ENCODE data around the gene SEL1L3. TPM values are rescaled to one million over a fixed set of nuclear protein-coding genes. Genes with fewer than 3 reads are reported as not detected.

SEL1L3 gene
- total and polyA plus RNA-seq, 2 donors from 2014 or later, result 8.2 to 60.3 TPM

DNA sequence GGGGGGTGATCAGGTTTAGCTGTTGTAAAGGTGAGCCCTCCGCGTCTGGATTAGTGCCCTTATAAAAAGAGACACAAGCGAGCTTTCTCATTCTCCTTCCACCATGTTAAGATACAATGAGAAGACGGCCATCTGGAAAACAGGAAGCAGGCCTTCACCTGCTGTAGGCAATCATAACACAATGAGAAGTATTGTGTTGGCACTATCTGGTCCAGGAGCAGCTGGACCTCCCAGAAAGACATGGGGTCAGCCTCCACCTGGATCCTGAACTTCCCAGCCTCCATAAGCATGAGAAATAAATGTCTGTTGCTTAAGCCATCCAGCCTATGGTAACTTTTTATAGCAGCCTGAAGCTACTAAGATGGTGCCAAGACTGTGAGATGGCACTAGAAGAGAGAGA is 42.6 kb upstream of the SEL1L3 start:
- no peaks in the 10 kb centered on the region for H3K27me3 ChIP-seq (ENCODE audit: control insufficient read depth, insufficient read depth, low read length)
- DNase-seq (no peak), FAIRE-seq (no peak)
- H3K4me1 ChIP-seq (ENCODE audit: control insufficient read depth in 2 of 3, insufficient read depth in 2 of 3, low read depth in 1 of 3, low read length in 3 of 3), result peaks cover 0 to 9% (median 0%) of the 10 kb centered on the region in 3 donors
- no peaks in the 10 kb centered on the region for H3K9me3 ChIP-seq (ENCODE audit: control insufficient read depth in 2 of 3, insufficient read depth in 1 of 3, low read length in 3 of 3)
- intact Hi-C loops (cut with DNase I), result no loop called here
- no peak overlapping the region for H3K4me3 ChIP-seq (ENCODE audit: low read length in 3 of 3)
- no peak overlapping the region for H3K27ac ChIP-seq (ENCODE audit: low read depth in 2 of 2, low read length in 2 of 2)
- TF ChIP-seq, protein P1, sequence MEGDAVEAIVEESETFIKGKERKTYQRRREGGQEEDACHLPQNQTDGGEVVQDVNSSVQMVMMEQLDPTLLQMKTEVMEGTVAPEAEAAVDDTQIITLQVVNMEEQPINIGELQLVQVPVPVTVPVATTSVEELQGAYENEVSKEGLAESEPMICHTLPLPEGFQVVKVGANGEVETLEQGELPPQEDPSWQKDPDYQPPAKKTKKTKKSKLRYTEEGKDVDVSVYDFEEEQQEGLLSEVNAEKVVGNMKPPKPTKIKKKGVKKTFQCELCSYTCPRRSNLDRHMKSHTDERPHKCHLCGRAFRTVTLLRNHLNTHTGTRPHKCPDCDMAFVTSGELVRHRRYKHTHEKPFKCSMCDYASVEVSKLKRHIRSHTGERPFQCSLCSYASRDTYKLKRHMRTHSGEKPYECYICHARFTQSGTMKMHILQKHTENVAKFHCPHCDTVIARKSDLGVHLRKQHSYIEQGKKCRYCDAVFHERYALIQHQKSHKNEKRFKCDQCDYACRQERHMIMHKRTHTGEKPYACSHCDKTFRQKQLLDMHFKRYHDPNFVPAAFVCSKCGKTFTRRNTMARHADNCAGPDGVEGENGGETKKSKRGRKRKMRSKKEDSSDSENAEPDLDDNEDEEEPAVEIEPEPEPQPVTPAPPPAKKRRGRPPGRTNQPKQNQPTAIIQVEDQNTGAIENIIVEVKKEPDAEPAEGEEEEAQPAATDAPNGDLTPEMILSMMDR (IDR thresholded peaks at IDR 0.05; ENCODE audit: borderline replicate concordance, extremely low read depth, insufficient read depth), result no peak
- H3K36me3 ChIP-seq (ENCODE audit: control insufficient read depth in 2 of 3, insufficient read depth in 3 of 3, low read length in 3 of 3), result no peaks in the 10 kb centered on the region
- no peak overlapping the region for H3K9ac ChIP-seq (ENCODE audit: low read length in 3 of 3)

DNA sequence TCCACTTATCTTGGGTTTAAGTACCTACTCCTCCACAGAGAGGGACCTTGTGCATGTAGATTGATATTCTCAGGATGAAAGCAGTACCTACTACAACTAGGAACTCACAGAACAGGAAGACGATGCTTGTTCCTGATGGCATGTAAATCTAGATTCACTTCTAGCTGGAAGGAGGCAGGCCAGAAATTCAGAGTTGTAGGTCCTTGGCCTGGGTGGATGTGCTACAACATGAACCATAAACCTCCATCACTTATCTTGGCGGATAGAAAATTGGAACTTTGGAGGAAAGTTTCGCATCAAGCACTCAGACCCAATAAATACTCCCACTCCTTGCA is 41.9 kb upstream of the SEL1L3 start:
- DNase-seq, result no peak
- Histone ChIP-seq H3K4me3 (ENCODE audit: low read length in 3 of 3) (no peak overlapping the region), H3K36me3 (ENCODE audit: control insufficient read depth in 2 of 3, insufficient read depth in 3 of 3, low read length in 3 of 3) (no peaks in the 10 kb centered on the region), H3K9me3 (ENCODE audit: control insufficient read depth in 2 of 3, insufficient read depth in 1 of 3, low read length in 3 of 3) (no peaks in the 10 kb centered on the region), H3K9ac (ENCODE audit: low read length in 3 of 3) (no peak overlapping the region), H3K27me3 (ENCODE audit: control insufficient read depth, insufficient read depth, low read length) (no peaks in the 10 kb centered on the region), H3K27ac (ENCODE audit: low read depth in 2 of 2, low read length in 2 of 2) (no peak overlapping the region), H3K4me1 (ENCODE audit: control insufficient read depth in 2 of 3, insufficient read depth in 2 of 3, low read depth in 1 of 3, low read length in 3 of 3) (peaks cover 0 to 9% (median 0%) of the 10 kb centered on the region in 3 donors)
- TF ChIP-seq, protein P1 (IDR thresholded peaks at IDR 0.05; ENCODE audit: borderline replicate concordance, extremely low read depth, insufficient read depth), result no peak
- FAIRE-seq, result no peak
- intact Hi-C loops (cut with DNase I), result no loop called here

DNA sequence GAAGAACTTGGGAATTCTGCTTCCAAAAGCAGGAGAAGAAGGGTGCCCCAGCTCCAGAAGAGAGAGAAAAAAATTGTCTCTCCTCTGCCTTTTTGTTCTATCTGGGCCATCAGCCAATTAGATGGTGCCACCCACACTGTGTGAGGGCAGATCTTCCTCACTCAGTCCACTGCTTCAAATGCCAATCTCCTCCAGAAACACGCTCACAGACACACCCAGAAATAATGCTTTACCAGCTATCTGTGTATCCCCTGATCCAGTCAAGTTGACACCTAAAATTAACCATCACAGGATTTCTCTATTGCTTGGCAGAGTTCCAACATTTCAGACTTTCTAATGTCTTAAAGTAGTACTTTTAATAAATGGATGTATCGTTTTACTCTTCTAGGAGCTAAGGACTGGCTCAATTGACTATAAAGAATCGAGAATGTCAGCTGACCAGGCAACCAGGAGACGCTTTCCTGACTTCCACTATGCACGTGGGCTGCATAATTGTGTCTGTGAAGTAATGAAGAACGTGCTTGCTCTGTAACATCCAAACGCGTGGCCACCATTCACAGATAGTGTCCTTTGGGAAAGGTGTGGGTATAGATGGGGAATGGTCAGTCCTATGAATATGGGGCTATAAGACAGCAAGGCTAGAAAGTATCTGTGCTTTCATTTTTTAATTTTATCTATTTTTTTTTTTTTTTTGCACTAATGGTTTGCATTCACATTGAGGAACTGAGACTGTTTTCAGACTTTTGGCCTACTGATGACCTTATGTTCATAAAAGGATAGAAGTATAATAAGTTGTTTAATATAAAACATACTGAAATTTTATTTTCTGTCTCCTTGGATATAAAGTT is 41.3 kb upstream of the SEL1L3 start:
- intact Hi-C loops (cut with DNase I), result no loop called here
- TF ChIP-seq, protein P1 (IDR thresholded peaks at IDR 0.05; ENCODE audit: borderline replicate concordance, extremely low read depth, insufficient read depth), result no peak
- DNase-seq (no peak), FAIRE-seq (no peak)
- Histone ChIP-seq H3K4me1 (ENCODE audit: control insufficient read depth in 2 of 3, insufficient read depth in 2 of 3, low read depth in 1 of 3, low read length in 3 of 3) (peaks cover 0 to 9% (median 0%) of the 10 kb centered on the region in 3 donors), H3K9me3 (ENCODE audit: control insufficient read depth in 2 of 3, insufficient read depth in 1 of 3, low read length in 3 of 3) (no peaks in the 10 kb centered on the region), H3K9ac (ENCODE audit: low read length in 3 of 3) (no peak overlapping the region), H3K36me3 (ENCODE audit: control insufficient read depth in 2 of 3, insufficient read depth in 3 of 3, low read length in 3 of 3) (no peaks in the 10 kb centered on the region), H3K27me3 (ENCODE audit: control insufficient read depth, insufficient read depth, low read length) (no peaks in the 10 kb centered on the region), H3K27ac (ENCODE audit: low read depth in 2 of 2, low read length in 2 of 2) (no peak overlapping the region), H3K4me3 (ENCODE audit: low read length in 3 of 3) (no peak overlapping the region)

Data from kidney (tissue), 14 donors.